Measurements from ENCODE around the gene ACTMAP. TPM values are rescaled to one million over a fixed set of nuclear protein-coding genes. Genes with fewer than 3 reads are reported as not detected.
A peak's percentile ranks its signal among the peaks of the same experiment; 100 is the strongest.

ACTMAP gene
- total and polyA plus RNA-seq, 2 experiments from 2014 or later = 2.5 to 7.3 TPM

DNA sequence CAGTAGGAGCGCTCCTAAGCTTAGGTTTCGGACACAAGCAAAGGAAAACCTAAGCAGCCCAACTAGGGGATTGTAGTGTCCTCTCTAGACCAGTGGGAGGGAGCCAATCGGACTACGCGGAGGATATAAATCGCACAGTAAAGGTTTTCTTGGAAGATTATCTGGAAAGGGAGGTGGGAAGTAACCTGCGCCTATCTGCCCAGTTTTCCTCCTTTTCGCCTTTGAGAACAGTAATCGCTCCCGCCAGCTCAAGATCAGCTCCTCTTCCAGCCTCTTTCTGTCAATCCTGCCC, 27.3 kb upstream of the ACTMAP start:
- H3K79me2 ChIP-seq (ENCODE audit: insufficient read depth) = no peaks in the 10 kb centered on the region
- no peaks in the 10 kb centered on the region for H3K36me3 ChIP-seq (ENCODE audit: low read depth)
- peak overlapping the region; percentile 92 for H3K27ac ChIP-seq
- peak overlapping the region; percentile 94 for H3K4me2 ChIP-seq (ENCODE audit: unreplicated experiment)
- TF ChIP-seq EZH2 (IDR thresholded peaks at IDR 0.05; ENCODE audit: insufficient read depth, poor library complexity, severe bottlenecking) = no peak
- TF ChIP-seq EZH2phosphoT487 (IDR thresholded peaks at IDR 0.05; ENCODE audit: insufficient read depth, low read depth) = no peak
- H3F3A ChIP-seq (ENCODE audit: insufficient read depth) = peaks cover 4% of the 10 kb centered on the region; the same call in 1 of the 2 replicates
- in situ Hi-C loops (cut with MboI) = no loop called here
- no peaks in the 10 kb centered on the region for H3K9me2 ChIP-seq (ENCODE audit: insufficient read depth)
- no peaks in the 10 kb centered on the region for H4K20me1 ChIP-seq (ENCODE audit: insufficient read depth)
- 0 to 1% methylated on average over 9 to 10 of the region's 10 CpGs for whole genome bisulfite sequencing, 2 experiments (ENCODE audit: low coverage in 1 of 2, low lambda C conversion rate in 2 of 2, missing lambda C conversion rate in 2 of 2)
- peak overlapping the region; percentile 94 for H2AFZ ChIP-seq
- no peaks in the 10 kb centered on the region for H3K27me3 ChIP-seq (replicated peaks; ENCODE audit: insufficient read depth)
- no peaks in the 10 kb centered on the region for H3K9me3 ChIP-seq (ENCODE audit: low read depth)
- peak overlapping the region; percentile 89 for H3K9ac ChIP-seq
- H3K4me1 ChIP-seq (ENCODE audit: insufficient read depth) = peaks cover 6% of the 10 kb centered on the region; the same call in 1 of the 2 replicates
- peak overlapping the region; percentile 87 for H3K4me3 ChIP-seq
- DNase-seq = no peak

DNA sequence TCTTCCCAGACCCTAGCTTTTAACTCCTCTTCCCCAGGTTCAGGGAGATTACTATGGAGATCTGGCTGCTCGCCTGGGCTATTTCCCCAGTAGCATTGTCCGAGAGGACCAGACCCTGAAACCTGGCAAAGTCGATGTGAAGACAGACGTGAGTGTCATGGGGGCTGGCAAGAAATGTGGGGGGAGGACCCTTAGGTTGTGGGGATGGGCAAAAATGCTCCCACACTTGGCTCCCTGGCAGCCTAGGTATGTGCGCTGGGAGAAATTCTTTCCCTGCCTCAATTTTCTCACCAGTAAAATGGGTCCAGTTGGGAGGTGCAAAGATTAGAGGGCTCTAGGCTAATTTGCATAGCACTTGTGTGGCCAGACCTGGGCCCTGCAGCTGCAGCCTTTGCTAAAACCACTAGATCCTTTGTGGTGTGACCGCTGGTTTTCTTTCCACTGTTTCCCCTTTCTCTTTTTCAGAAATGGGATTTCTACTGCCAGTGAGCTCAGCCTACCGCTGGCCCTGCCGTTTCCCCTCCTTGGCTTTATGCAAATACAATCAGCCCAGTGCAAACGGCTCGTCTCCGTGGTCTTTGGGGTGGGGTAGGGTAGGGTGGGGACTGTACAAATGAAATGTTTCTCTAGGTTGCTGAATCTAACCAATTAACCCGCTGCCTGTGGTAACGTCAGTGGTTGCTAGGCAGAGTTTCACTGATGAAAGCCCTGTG, 26.8 kb upstream of the ACTMAP start:
- H2AFZ ChIP-seq = peak overlapping the region; percentile 94
- peak overlapping the region; percentile 87 for H3K4me3 ChIP-seq
- H3F3A ChIP-seq (ENCODE audit: insufficient read depth) = peaks cover 4% of the 10 kb centered on the region; the same call in 1 of the 2 replicates
- no peaks in the 10 kb centered on the region for H3K79me2 ChIP-seq (ENCODE audit: insufficient read depth)
- 15 to 16% methylated on average over 13 of the region's 13 CpGs for WGBS, 2 experiments (ENCODE audit: low coverage in 1 of 2, low lambda C conversion rate in 2 of 2, missing lambda C conversion rate in 2 of 2)
- H3K9ac ChIP-seq = peak overlapping the region; percentile 89
- peak; percentile 92 for DNase-seq
- peaks cover 6% of the 10 kb centered on the region; the same call in 1 of the 2 replicates for H3K4me1 ChIP-seq (ENCODE audit: insufficient read depth)
- peak overlapping the region; percentile 92 for H3K27ac ChIP-seq
- no peaks in the 10 kb centered on the region for H4K20me1 ChIP-seq (ENCODE audit: insufficient read depth)
- in situ Hi-C loops (cut with MboI) = no loop called here
- peak overlapping the region; percentile 94 for H3K4me2 ChIP-seq (ENCODE audit: unreplicated experiment)
- H3K9me2 ChIP-seq (ENCODE audit: insufficient read depth) = no peaks in the 10 kb centered on the region
- no peaks in the 10 kb centered on the region for H3K27me3 ChIP-seq (replicated peaks; ENCODE audit: insufficient read depth)
- no peaks in the 10 kb centered on the region for H3K36me3 ChIP-seq (ENCODE audit: low read depth)
- no peaks in the 10 kb centered on the region for H3K9me3 ChIP-seq (ENCODE audit: low read depth)
- TF ChIP-seq EZH2phosphoT487 (IDR thresholded peaks at IDR 0.05; ENCODE audit: insufficient read depth, low read depth) = no peak
- no peak for TF ChIP-seq EZH2 (IDR thresholded peaks at IDR 0.05; ENCODE audit: insufficient read depth, poor library complexity, severe bottlenecking)

DNA sequence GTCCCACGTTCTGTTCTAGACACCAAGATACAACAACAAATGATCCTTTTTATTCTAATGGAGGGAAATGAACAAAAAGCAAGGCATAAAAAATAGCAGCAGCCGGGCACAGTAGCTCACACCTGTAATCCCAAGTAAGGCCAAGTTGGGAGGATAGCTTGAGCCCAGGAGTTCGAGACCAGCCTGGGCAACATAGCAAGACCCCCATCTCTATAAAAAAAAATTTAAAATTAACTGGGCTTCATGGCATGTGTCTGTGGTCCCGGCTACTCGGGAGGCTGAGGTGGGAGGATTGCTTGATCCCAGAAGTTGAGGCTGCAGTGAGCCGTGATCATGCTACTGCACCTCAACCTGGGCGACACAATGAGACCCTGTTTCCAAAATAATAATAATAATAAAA, 26.1 kb upstream of the ACTMAP start:
- Histone ChIP-seq H3K36me3 (ENCODE audit: low read depth) (no peaks in the 10 kb centered on the region), H3K4me2 (ENCODE audit: unreplicated experiment) (no peak overlapping the region), H4K20me1 (ENCODE audit: insufficient read depth) (no peaks in the 10 kb centered on the region), H3K9me2 (ENCODE audit: insufficient read depth) (no peaks in the 10 kb centered on the region), H3K79me2 (ENCODE audit: insufficient read depth) (no peaks in the 10 kb centered on the region), H3K27ac (no peak overlapping the region), H3K9me3 (ENCODE audit: low read depth) (no peaks in the 10 kb centered on the region), H3K4me1 (ENCODE audit: insufficient read depth) (peaks cover 6% of the 10 kb centered on the region; the same call in 1 of the 2 replicates), H3K9ac (no peak overlapping the region), H3K27me3 (replicated peaks; ENCODE audit: insufficient read depth) (no peaks in the 10 kb centered on the region), H3K4me3 (no peak overlapping the region), H3F3A (ENCODE audit: insufficient read depth) (peaks cover 4% of the 10 kb centered on the region; the same call in 1 of the 2 replicates), H2AFZ (no peak overlapping the region)
- TF ChIP-seq EZH2 (IDR thresholded peaks at IDR 0.05; ENCODE audit: insufficient read depth, poor library complexity, severe bottlenecking) (no peak), EZH2phosphoT487 (IDR thresholded peaks at IDR 0.05; ENCODE audit: insufficient read depth, low read depth) (no peak)
- 82 to 83% methylated on average over 7 of the region's 7 CpGs for WGBS, 2 experiments (ENCODE audit: low coverage in 1 of 2, low lambda C conversion rate in 2 of 2, missing lambda C conversion rate in 2 of 2)
- DNase-seq = no peak
- in situ Hi-C loops (cut with MboI) = no loop called here

DNA sequence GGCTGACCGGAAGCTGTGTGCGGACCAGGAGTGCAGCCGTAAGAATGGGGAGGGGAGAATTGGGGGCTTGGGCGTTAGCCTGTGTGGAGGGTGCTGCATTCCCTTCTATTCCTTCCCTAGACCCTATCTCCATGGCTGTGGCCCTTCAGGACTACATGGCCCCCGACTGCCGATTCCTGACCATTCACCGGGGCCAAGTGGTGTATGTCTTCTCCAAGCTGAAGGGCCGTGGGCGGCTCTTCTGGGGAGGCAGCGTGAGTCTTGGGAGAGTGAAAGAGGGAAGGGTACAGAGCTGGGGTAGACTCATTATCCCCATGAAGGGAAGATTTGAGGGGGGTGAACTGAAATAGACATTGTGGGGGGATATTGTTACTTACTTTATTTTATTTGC, 25.4 kb upstream of the ACTMAP start:
- H3K27ac ChIP-seq = no peak overlapping the region
- no peak overlapping the region for H3K9ac ChIP-seq
- H3K4me1 ChIP-seq (ENCODE audit: insufficient read depth) = peaks cover 6% of the 10 kb centered on the region; the same call in 1 of the 2 replicates
- TF ChIP-seq EZH2 (IDR thresholded peaks at IDR 0.05; ENCODE audit: insufficient read depth, poor library complexity, severe bottlenecking) (no peak), EZH2phosphoT487 (IDR thresholded peaks at IDR 0.05; ENCODE audit: insufficient read depth, low read depth) (no peak)
- peaks cover 4% of the 10 kb centered on the region; the same call in 1 of the 2 replicates for H3F3A ChIP-seq (ENCODE audit: insufficient read depth)
- 96 to 97% methylated on average over 10 of the region's 10 CpGs for WGBS, 2 experiments (ENCODE audit: low coverage in 1 of 2, low lambda C conversion rate in 2 of 2, missing lambda C conversion rate in 2 of 2)
- H3K79me2 ChIP-seq (ENCODE audit: insufficient read depth) = no peaks in the 10 kb centered on the region
- no peak overlapping the region for H3K4me2 ChIP-seq (ENCODE audit: unreplicated experiment)
- no peak overlapping the region for H2AFZ ChIP-seq
- H3K27me3 ChIP-seq (replicated peaks; ENCODE audit: insufficient read depth) = no peaks in the 10 kb centered on the region
- in situ Hi-C loops (cut with MboI) = no loop called here
- no peaks in the 10 kb centered on the region for H3K36me3 ChIP-seq (ENCODE audit: low read depth)
- H3K9me2 ChIP-seq (ENCODE audit: insufficient read depth) = no peaks in the 10 kb centered on the region
- no peak for DNase-seq
- H3K4me3 ChIP-seq = no peak overlapping the region
- H4K20me1 ChIP-seq (ENCODE audit: insufficient read depth) = no peaks in the 10 kb centered on the region
- H3K9me3 ChIP-seq (ENCODE audit: low read depth) = no peaks in the 10 kb centered on the region

Data from GM23248 (cell line).